WI38 (cell line): ENCODE results near the gene ALDH1L1.

Experiments used
- H3K4me3 ChIP-seq: 2 replicates; pipeline ENCODE4 v1.5.1; 2011; ENCODE audit warnings: low read depth, mild to moderate bottlenecking, control low read depth, low read length
- CTCF ChIP-seq: IDR thresholded peaks from 2 replicates; pipeline ENCODE4 v1.5.1; 2012; ENCODE audit warnings: low read depth, mild to moderate bottlenecking, control low read depth, low read length

Gene ALDH1L1

GRCh38 chr3:126103121-126104027 lies 77.0 kb downstream of the ALDH1L1 start:
- TF ChIP-seq CTCF = no peak
- no peak overlapping the region for H3K4me3 ChIP-seq

GRCh38 chr3:126102530-126102951 lies 77.8 kb downstream of the ALDH1L1 start:
- H3K4me3 ChIP-seq = no peak overlapping the region
- TF ChIP-seq CTCF = no peak

- no peak overlapping the region for H3K4me3 ChIP-seq
- TF ChIP-seq CTCF = no peak
These were observed 78.4 kb downstream of the ALDH1L1 start for GRCh38 chr3:126102011-126102410.

GRCh38 chr3:126101521-126101982 lies 78.8 kb downstream of the ALDH1L1 start:
- no peak for TF ChIP-seq CTCF
- no peak overlapping the region for H3K4me3 ChIP-seq

GRCh38 chr3:126100634-126101301 lies 79.6 kb downstream of the ALDH1L1 start:
- TF ChIP-seq CTCF = no peak
- no peak overlapping the region for H3K4me3 ChIP-seq

GRCh38 chr3:126100269-126100633 lies 80.1 kb downstream of the ALDH1L1 start:
- no peak for TF ChIP-seq CTCF

GRCh38 chr3:126098391-126098858 lies 82.0 kb downstream of the ALDH1L1 start:
- H3K4me3 ChIP-seq = no peak overlapping the region
- no peak for TF ChIP-seq CTCF

More at GRCh38 chr3:126100269-126100633, 80.1 kb downstream of the ALDH1L1 start:
- H3K4me3 ChIP-seq = no peak overlapping the region
